Cerebellar cortex (tissue), 1 donor: ENCODE measurements around the gene NIF3L1.

Experiments
- DNase-seq: peaks from one replicate; pipeline ENCODE4 v3.0.0-alpha.2; 2015; ENCODE audit warnings: low spot score

NIF3L1 gene, protein sequence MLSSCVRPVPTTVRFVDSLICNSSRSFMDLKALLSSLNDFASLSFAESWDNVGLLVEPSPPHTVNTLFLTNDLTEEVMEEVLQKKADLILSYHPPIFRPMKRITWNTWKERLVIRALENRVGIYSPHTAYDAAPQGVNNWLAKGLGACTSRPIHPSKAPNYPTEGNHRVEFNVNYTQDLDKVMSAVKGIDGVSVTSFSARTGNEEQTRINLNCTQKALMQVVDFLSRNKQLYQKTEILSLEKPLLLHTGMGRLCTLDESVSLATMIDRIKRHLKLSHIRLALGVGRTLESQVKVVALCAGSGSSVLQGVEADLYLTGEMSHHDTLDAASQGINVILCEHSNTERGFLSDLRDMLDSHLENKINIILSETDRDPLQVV

DNA sequence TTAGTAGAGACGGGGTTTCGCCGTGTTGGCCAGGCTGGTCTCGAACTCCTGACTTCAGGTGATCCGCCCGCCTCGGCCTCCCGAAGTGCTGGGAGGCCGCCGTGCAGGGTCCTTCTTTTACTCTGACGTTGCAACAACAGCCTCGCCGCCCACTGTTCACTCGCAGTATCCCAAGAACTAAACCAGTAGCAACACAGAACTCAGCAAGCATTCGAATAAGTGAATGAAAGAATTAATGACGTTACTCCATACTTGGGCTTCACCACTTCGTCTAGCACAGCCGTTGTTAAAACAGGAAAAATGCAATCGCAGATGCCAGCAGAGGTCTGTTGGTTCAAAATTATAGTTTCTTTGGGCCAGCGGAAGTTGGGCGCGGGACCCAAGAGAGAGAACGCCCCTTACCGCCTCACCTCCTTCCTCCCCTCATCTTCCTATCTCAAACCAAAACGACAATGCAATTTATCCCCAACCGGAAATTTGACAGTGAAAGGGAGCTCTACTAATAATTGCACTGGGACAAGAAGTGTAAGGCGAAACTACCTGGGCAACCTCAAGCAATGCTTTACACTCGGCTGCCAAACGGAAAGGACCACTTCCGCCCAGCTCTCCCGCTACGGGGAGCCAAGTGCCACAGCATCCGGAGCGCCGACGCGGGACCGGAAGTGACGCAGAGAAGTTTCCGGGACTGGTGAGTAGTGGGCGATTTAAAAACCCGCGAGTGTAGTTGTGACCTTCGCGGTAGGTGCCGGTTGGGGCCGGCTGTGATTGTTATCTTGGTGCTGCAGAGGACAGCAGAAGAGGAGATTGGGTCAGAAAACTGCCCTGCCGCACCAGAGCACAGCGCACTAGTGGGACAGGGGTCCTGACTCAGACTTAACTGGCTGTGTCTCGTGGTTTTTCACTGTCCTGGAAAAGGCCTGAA lies at the start of gene NIF3L1, which contains the start of gene PPIL3:
TSS of gene NIF3L1 (plus strand) at position 668 of the 922 bp plus-strand sequence. CDS start 2,573 bp downstream, outside the sequence.
TSS of gene PPIL3 (minus strand) at position 374 of the 922 bp plus-strand sequence. CDS start 1,462 bp downstream, outside the sequence.
- DNase-seq, result peak; percentile 99

DNA sequence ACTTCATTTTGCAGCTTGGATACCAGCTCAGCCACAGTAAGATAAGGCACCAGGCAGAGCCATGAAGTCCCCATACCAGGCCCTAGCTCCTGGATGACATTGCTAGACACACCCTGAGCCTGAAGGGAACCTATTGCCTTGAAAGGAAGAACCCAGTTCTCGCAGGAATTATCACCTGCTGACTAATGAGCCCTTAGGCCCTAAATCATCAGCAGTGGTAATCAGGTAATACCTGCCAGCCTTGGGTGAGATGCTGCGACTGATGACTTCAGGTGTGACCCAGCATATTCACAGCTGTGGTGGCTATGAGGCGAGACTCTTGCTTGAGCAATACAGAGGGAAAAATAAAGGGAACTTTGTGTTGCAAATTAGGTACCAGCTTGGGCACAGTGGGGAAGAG lies 49.7 kb upstream of the NIF3L1 start:
- DNase-seq, result no peak

DNA sequence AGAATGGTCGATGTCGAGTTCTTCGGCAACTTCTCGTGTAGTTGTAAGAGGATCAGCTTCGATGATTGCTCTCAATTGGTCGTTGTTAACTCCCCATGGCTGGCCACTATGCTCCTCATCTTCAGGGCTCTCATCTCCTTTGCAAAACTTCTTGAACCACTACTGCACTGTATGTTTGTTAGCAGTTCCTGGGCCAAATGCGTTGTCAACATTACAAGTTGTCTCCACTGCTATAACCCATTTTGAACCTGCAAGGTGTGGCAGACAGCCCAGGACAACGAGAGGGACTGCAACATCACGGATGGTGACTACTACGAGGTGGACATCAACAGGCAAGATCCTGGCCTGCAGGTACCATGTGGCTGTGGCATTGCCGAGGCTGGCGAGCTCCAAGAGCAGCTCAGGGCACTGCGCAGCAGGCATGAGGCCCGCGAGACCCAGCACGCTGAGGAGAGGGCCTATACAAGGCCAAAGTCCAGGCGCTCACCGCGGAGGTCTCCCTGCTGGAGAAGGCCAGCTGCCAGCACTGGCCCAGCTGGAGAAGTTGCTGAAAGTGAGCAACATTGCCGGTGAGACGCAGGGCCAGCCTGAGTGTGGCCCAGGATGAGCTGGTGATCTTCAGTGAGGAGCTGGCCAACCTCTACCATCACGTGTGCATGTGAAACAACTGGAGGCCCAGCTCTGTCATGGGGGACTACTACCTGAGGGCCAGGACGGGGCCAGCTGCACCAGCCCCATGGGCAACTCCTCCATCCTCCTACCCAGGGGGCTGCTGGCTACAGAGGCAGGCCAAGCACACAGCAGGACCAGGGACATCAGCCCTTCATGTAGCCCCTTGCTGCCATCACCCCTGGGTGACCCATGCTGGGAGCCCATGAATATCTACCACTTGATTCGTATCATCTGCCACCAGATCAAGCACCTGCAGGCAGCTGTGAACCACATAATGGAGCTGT lies 44.9 kb upstream of the NIF3L1 start:
- DNase-seq, result no peak

DNA sequence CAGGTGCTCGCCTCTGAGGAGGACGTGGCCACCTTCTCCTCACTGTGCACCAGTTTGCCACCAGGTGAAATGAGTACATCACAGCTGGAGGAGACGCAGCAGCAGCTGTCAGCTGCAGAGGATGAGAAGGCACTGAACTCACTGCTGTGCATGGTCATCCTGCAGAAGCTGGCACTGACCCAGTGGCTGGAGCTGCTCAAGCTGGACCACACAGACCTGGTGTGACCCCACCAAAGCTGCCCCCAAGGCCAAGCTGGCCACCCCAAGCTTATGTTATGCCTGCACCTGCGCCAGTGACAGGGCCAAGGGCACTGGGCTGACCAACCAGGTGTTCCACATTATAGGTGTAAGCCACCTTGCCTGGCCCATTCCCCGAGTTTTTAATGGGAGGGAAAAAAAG lies 44.0 kb upstream of the NIF3L1 start:
- no peak for DNase-seq

DNA sequence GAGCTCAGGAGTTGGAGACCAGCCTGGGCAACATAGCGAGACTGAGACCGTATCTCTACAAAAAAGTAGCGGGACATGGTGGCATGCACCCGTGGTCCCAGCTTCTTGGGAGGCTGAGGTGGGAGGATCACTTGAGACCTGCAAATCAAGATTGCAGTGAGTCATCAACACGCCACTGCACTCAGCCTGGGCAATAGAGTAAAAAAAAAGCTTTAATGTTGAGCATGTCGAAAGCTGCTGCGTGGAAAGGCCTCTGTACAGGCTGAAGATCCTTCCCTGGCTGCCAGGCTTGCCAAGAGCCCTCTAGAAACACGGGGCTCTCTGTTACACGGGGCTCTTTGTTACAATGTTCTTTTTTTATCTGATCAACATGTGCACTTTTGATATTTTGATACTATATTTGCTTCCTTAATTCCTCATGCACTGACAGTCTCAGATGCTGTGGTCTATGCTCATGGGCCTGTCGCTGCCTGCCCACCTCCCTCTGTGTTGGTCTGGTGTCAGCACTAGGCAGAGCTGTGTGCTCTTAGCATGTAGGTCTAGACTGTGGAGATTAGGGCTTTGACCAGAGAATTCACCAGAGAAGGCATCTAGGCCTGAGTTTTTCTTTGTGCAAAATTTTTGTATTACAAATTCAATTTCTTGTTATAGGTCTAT lies 43.4 kb upstream of the NIF3L1 start:
- DNase-seq, result no peak

DNA sequence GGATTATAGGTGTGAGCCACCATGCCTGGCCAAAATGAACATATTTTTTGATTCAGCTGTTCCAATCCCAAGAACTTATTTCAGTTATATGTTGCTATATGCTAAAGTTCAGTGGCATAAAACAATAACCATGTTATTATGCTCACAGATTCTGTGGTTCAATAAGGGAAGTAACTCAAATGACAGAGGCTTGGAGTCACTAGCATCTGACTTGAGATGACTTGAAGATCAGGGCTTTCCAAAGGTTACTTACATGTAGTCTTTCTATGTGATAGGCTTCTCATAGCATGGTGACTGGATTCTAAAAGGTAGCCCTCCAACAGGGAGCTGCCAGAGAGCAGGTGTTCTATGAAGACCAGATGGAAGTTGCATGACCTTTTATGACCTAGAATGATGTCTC lies 41.9 kb upstream of the NIF3L1 start:
- DNase-seq, result no peak

DNA sequence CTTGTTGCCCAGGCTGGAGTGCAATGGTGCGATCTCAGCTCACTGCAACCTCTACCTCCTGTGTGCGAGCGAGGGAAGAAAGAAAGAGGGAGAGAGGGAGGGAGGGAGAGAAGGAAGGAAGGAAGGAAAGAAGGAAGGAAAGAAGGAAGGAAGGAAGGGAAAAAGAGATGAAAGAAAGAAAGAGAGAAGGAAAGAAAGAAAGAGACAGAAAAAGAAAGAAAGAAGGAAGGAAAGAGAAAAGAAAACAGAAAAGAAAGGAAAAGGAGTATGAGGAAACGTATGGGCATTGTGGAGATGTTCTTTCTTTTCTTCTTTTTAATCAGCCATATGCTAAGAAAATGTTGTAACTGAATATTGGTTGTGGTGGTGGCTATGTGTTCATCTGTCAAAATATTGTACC lies 41.2 kb upstream of the NIF3L1 start:
- DNase-seq, result no peak

DNA sequence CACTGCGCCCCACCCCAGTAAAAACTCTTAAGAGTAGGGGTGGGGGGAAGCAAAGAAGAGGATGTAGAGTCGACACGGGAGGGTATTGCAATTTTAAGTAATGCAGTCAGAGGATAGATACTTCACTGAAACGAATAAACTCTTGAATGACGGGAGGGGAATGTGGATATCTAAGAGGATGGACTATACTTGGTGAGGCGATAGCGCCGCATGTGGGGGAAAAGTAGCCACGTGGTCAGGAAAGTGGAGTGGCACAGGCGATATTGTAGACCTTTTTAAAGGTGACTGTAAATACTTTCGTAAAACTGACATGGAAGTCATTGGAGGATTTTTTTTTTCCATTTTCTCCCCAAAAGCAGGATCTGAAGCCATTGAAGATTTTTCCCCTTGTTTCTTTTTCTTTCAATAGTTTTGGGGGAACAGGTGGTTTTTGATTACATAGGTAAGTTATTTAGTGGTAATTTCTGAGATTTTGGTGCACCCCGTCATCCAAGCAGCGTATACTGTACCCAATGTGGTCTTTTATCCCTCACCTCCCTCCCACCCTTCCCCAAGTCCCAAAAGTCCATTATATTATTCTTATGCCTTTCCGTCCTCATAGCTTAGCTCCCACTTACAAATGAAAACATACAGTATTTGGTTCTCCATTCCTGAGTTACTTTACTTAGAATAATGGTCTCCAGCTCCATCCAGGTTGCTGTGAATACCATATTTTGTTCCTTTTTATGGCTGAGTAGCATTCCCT lies 38.5 kb upstream of the NIF3L1 start:
- no peak for DNase-seq

DNA sequence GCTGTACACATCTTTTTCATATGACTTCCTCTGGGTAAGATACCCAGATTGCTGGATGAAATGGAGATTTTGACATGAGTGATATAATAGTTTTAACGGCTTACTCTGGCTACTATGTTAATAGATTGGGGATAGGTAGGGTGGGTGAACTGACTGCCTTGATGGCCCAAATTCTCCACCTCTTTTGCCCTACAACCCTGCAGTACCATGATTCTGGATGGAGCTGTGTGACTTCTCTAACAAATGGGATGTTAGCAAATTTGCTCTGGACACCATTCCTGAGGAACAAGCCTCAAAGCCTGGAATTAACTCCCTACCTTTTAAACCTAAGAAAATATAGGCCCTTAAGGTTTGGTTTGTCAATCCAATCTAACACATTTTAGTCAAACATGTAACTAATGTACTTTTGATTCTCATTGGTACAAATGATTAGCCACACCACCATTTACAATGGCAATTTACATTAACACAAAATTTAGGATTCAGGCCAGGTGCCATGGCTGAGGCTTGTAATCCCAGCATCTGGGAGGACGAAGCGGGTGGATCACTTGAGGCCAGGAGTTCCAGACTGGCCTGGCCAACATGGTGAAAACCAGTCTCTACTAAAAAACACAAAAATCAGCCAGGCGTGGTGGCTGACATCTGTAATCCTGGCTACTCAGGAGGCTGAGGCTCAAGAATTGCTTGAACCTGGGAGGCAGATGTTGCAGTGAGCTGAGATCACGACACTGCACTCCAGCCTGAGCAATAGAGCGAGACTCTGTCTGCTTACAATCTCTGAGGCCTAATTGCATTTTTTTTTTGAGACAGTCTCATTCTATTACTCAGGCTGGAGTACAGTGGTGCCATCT lies 37.5 kb upstream of the NIF3L1 start:
- no peak for DNase-seq

DNA sequence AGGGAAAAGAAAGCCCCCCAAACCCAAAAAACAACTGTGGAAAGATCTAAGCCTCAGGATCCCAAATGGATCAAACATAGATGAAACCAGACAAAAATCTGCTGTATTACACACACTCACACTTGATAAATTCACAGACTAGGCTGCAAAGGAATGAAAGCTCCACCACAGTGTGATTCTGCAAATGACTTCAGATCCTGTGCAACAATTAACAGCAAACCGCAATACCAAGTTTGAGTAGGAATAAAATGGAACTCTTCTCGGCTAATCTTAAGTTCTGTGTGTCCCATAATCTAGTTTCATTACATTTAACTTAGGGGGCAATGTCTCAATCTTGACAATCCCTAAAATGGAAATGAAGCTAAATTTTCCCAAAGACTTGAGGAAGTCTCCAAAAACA lies 36.6 kb upstream of the NIF3L1 start:
- DNase-seq, result no peak

DNA sequence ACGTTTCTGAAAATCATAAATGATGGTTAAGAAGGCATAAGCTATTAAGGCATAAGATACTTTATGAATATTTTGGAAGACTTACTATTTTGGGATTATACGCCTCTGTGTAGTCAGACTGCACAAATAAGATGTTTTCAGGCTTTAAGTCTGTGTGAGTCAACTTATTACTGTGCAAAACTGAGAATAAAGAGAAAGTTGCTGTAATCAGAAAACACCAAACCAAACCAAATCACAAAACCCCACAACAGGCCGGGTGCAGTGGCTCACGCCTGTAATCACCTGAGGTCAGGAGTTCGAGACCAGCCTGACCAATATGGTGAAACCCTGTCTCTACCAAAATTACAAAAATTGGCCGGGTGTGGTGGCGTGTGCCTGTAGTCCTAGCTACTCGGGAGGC lies 32.4 kb upstream of the NIF3L1 start:
- no peak for DNase-seq

DNA sequence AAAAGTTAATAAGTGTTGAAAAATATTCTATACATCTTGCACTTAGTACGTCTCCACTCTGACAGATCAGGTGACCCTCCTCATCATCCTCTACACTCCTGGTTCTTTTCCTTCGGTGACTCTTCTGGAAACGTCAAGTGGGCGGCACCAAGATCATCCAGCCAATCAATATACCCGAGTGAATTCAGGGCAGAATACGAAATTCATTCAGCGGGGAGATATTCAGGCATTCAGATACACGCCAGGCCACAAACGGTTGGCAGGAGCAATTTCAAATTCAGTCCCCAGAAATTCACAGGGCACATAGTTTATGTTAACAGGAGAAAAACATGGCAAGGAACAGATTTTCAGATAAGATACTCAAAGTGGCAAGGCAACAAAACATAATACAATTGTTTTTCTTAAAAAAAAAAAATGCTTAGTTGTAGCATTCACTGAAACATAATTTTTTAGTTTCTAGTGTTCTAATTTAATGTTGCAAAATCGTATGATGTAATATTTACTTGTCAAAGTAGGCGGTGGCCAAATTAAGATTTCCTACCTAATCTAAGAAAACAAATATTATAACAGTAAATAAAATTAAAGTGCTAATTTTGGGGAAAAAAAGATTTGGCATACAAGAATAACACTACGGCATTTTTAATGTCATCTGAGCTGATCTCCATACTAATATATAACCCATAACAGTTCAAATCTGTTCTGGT lies 28.9 kb upstream of the NIF3L1 start:
- DNase-seq, result no peak

DNA sequence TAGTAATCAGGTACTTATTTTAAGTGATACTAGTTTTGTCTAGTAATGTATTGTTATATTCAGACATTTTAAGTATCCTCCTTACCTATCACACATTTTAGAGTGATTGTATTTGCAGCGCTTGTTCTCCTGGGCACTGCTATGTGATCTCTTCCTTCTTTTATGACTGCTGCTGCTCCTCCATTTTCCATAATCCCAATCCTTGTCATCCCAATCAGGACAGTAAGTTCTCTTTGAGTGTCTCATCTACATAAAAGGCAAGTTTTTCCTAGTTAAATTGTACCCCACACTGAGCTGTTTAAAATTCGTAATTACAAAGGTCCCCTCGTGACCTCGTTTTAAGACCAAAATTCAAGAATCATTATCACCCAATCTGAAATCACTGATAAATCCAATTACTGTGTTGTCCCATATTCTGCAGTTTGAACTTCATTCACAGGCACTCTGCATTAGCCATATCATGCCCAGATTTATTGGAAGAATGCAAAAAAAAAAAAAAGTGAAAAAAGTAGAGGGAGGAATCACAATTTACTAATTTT lies 27.5 kb upstream of the NIF3L1 start:
- no peak for DNase-seq

DNA sequence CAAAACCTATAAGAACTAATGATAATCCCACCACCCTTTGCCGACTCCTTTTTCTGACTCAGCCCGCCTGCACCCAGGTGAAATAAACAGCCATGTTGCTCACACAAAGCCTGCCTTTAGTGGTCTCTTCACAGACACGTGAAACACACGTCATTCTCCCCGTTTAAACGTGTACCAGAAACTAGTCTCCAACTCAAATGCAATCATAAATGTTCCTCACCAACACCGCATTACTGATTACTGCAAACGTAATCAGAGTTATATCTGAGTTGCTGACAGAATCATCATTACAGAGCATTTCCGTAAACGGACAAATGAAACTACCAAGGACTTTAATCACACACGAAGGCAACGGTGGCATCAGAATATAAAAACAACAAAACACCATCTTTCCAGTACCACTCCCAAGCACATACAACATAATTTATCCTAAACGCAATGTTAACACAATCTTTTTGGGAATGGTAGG lies 26.6 kb upstream of the NIF3L1 start:
- DNase-seq, result peak; percentile 47

DNA sequence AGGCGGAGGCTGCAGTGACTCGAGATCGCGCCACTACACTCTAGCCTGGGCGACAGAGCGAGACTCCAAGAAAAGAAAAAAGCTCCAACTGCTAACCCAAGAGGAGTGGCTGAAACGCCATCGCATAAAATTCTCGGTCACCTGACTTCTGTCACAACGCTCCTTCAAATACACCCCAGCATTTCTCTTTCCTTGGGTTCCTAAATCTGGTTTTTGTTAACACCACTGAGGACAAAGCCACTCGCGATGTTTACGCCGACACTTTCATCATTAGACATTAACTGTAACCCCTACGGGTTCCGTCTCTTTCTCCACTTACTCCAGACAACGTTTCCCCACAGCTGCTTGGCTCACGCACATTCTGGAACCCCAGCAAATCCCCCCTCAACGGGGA lies 25.4 kb upstream of the NIF3L1 start:
- DNase-seq, result no peak

DNA sequence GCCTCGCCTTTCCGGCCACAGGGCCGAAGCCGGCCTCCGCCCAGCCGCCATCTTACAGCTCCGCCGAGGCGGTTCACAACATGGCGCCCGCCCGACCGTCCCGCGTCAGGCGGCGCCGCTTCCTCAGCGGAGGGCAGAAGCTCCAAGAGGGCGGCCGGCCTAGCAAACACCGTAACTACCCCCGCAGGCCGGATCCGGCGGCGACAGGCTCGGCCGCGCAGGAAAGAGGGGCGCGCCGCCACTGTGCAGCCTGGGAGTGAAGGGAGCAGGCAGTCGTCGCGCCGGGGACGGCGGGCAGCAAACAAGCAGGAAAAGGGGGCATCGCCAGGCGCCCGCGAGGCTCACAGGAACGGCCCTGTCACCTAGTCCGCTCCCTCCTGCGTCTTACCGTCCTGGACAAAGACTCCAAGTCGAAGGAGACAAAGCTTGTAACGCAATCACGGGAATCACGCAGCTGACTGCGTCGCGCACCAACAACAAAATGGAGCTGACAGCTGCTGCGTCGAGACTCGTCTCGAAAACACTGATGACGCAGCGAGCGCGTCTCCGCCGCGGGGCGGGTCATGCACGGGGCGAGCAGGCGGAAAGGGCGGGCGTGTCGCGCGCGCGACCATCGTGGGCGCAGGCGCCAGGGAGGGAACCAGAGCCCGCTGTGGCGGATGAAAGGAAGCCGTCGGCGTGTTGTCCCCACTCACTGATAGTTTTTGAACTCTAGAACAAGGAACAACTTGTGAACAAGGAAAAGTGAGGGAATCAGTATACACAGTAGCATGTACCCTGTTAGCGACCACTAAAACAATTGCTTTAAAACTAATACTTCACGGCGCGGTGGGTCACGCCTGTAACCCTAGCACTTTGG lies 24.8 kb upstream of the NIF3L1 start, which contains the start of gene CLK1:
TSS of gene CLK1 (minus strand) at position 483 of the 859 bp plus-strand sequence. CDS start 2,796 bp downstream, outside the sequence.
- DNase-seq, result peak; percentile 92

DNA sequence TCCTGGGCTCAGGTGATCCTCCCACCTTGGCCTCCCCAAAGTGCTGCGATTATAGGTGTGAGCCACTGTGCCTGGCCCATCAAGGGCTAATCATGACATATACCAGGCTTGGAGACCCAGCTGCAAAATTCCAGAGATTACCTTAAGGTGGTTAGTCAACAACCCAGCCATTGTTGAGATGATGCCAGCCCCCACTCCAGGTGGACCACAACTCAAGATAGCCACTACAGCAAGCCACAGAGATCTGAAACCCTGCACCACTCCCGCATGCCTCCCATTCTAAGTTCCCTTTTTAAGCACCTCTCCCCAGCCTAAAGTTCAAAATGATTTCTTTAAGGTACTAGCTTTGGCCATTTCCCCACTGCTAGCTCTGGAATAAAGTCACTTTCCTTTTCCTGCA lies 20.2 kb upstream of the NIF3L1 start:
- no peak for DNase-seq
